Ascending aorta (tissue), 2 donors: ENCODE measurements around the gene VOPP1. TPM values are rescaled to one million over a fixed set of nuclear protein-coding genes. Genes with fewer than 3 reads are reported as not detected.
A peak's percentile ranks its signal among the peaks of the same experiment; 100 is the strongest.
"Not testable (repeated sequence)": the region's sequence is repeated elsewhere in the genome, so short reads cannot be mapped to it uniquely, and the experiment has no call there.

Experiments used
- DNase-seq, 2 donors: peaks; one replicate each; pipeline ENCODE4 v3.0.0-alpha.2; 2019; ENCODE audit warnings: low spot score in 2 of 2
- H3K27ac ChIP-seq, 2 donors: fragments of 200-600 bp; sonication (generic); one replicate each; pipeline ENCODE4 v1.5.1; 2016 to 2017; ENCODE audit warnings: mild to moderate bottlenecking in 1 of 2
- H3K27me3 ChIP-seq: fragments of 200-600 bp; sonication (generic); one replicate; pipeline ENCODE4 v1.5.1; 2017
- H3K36me3 ChIP-seq, 2 donors: fragments of 200-600 bp; sonication (generic); one replicate each; pipeline ENCODE4 v1.5.1; 2016
- H3K4me1 ChIP-seq, 2 donors: fragments of 200-600 bp; sonication (generic); one replicate each; pipeline ENCODE4 v1.5.1; 2016 to 2017; ENCODE audit warnings: mild to moderate bottlenecking in 1 of 2
- H3K4me3 ChIP-seq, 2 donors: fragments of 200-600 bp; sonication (generic); one replicate each; pipeline ENCODE4 v1.5.1; 2016 to 2017; ENCODE audit warnings: mild to moderate bottlenecking in 1 of 2
- H3K9me3 ChIP-seq, 2 donors: fragments of 200-600 bp; sonication (generic); one replicate each; pipeline ENCODE4 v1.5.1; 2016
- intact Hi-C: fragments of 100-400 bp; cut with DNase I; formaldehyde crosslinking; loops from one replicate; pipeline ENCODE4 v1.15.1; 2023
- total RNA-seq: library from RNA; depleted of rRNA; stranded (reverse); fragments of >200 nt; gene quantifications from one replicate; pipeline ENCODE4 v1.1.0, GENCODE V29; 2016
- TF ChIP-seq, protein P1 (sequence below), 3 experiments: fragments of 200-600 bp in 2 of 3; fragments of 450-650 bp in 1 of 3; sonication (generic) in 2 of 3; IDR thresholded peaks; one replicate each; pipeline ENCODE4 v1.5.1; 2016 to 2019; ENCODE audit warnings: antibody characterized with exemption in 3 of 3, mild to moderate bottlenecking in 1 of 3, moderate library complexity in 1 of 3

Gene VOPP1
- total RNA-seq, 1 donor from 2014 or later = 78.8 TPM

DNA sequence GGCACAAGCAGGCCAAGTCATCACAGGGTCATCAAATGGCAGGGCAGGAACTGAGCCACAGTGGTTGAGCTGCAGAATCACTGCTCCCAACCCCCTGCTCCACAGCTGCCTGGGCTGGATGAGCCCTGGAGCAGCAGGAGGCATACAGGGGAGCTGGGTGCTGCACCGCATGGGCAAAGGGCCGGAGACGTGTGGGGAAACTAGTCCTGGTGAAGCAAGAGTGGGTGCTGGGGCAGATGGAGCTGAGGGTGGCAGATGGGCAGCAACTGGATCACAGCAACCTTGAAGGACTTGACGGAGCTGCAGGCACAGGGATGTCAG lies 16.0 kb upstream of the VOPP1 start:
- no peak overlapping the region for H3K4me3 ChIP-seq
- H3K36me3 ChIP-seq = no peaks in the 10 kb centered on the region
- no peaks in the 10 kb centered on the region for H3K4me1 ChIP-seq
- TF ChIP-seq, protein P1, sequence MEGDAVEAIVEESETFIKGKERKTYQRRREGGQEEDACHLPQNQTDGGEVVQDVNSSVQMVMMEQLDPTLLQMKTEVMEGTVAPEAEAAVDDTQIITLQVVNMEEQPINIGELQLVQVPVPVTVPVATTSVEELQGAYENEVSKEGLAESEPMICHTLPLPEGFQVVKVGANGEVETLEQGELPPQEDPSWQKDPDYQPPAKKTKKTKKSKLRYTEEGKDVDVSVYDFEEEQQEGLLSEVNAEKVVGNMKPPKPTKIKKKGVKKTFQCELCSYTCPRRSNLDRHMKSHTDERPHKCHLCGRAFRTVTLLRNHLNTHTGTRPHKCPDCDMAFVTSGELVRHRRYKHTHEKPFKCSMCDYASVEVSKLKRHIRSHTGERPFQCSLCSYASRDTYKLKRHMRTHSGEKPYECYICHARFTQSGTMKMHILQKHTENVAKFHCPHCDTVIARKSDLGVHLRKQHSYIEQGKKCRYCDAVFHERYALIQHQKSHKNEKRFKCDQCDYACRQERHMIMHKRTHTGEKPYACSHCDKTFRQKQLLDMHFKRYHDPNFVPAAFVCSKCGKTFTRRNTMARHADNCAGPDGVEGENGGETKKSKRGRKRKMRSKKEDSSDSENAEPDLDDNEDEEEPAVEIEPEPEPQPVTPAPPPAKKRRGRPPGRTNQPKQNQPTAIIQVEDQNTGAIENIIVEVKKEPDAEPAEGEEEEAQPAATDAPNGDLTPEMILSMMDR (IDR thresholded peaks at IDR 0.05) = no peak
- DNase-seq = no peak
- no peaks in the 10 kb centered on the region for H3K9me3 ChIP-seq
- no peaks in the 10 kb centered on the region for H3K27me3 ChIP-seq
- intact Hi-C loops = no loop called here
- H3K27ac ChIP-seq = no peak overlapping the region

DNA sequence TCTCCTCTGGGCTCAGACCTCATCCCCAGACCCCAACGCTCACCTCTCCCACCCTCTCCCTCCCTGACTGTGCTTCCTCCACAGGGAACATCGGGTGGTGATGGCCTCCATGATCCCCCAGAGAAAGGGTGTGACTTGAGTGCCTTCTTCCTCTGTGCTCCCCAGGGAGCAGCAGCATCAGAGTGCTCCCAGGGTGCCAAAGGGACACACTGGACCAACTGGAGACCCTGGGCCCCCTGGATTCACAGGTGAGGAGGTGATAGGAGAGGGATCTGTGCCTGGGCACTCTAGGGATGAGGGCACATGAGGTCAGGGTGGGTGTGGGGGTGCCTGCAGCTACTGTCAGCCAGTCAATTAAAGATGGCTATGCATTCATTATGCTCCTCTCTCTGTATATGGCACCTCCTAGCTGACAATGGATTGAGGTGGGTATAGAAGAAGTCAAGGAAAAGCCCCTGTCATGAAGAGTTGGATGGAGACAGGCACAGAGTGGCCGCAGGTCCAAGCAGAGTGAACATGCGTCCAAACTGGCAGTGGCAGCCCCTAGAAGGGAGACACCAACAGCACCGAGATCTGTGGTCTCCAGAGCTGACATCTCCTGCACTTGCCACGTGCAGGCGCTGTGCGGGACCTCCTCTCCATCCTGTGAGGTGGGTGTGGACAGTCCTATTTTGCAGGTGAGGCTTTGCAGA lies 15.5 kb upstream of the VOPP1 start:
- Histone ChIP-seq H3K4me3 (no peak overlapping the region), H3K9me3 (no peaks in the 10 kb centered on the region), H3K27me3 (no peaks in the 10 kb centered on the region), H3K36me3 (no peaks in the 10 kb centered on the region), H3K27ac (no peak overlapping the region), H3K4me1 (no peaks in the 10 kb centered on the region)
- intact Hi-C loops = no loop called here
- no peak for DNase-seq
- TF ChIP-seq, protein P1 (IDR thresholded peaks at IDR 0.05) = no peak

DNA sequence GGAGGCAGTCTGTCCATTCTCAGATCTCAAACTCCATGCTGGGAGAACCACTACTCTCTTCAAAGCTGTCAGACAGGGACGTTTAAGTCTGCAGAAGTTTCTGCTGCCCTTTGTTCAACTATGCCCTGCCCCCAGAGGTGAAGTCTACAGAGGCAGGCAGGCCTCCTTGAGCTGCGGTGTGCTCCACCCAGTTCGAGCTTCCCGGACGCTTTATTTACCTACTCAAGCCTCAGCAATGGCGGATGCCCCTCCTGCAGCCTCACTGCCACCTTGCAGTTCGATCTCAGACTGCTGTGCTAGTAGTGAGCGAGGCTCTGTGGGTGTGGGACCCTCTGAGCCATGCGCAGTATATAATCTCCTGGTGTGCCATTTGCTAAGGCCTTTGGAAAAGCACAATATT lies 10.4 kb upstream of the VOPP1 start:
- H3K4me3 ChIP-seq, H3K9me3 ChIP-seq, H3K27ac ChIP-seq, intact Hi-C loops, H3K36me3 ChIP-seq, DNase-seq, H3K27me3 ChIP-seq, H3K4me1 ChIP-seq: not testable (repeated sequence)

DNA sequence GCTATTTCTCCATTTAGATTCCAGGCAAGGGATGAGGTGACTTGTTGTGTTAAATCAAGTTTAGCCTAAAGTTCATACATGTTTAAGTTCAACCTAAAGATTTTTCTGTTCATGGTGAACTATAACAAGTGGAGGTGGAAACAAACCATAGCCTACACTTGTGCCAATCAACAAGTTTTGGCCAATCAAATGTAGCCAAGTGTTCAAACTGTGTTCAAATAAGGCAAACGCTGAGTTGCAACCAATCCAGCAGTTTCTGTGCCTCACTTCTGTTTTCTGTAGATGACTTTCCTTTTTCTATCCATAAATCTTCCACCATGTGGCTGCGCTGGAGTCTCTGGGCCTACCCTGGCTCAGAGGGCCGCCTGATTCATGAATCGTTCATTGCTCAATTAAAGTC lies 4.5 kb upstream of the VOPP1 start:
- Histone ChIP-seq H3K27me3 (no peaks in the 10 kb centered on the region), H3K36me3 (no peaks in the 10 kb centered on the region), H3K4me3 (no peak overlapping the region), H3K4me1 (peaks cover 11 to 21% of the 10 kb centered on the region in 2 donors), H3K9me3 (no peaks in the 10 kb centered on the region), H3K27ac (no peak overlapping the region)
- DNase-seq = no peak
- intact Hi-C loops = loop anchor here (10.0 kb wide), 4 partner anchors 52 to 822 kb away; partner anchors contain the start of gene SEC61G
- TF ChIP-seq, protein P1 (IDR thresholded peaks at IDR 0.05) = no peak

DNA sequence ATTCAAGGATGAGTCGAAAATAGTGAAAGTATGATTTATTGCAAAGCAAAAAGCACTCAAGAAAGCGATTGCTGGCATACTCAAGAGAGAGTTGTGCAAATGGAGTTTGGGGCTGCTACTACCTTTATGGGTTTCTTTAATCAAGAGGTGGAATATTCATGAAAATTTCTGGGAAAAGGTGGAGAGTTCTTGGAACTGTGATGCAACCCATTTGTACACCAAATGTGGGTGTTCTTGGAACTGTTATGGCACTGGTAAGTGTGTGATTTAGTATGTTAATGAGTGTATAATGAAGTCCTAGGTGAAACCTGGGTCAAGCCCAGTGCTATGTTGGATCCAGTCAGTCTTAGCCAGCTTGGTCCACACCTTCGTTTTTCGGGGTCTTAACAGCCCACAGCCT lies 3.4 kb upstream of the VOPP1 start:
- TF ChIP-seq, protein P1 (IDR thresholded peaks at IDR 0.05) = no peak
- Histone ChIP-seq H3K9me3 (no peaks in the 10 kb centered on the region), H3K27me3 (no peaks in the 10 kb centered on the region), H3K4me3 (no peak overlapping the region), H3K36me3 (no peaks in the 10 kb centered on the region), H3K4me1 (peaks cover 11 to 21% of the 10 kb centered on the region in 2 donors), H3K27ac (no peak overlapping the region)
- no peak for DNase-seq
- intact Hi-C loops = loop anchor here (10.0 kb wide), 4 partner anchors 51 to 821 kb away; partner anchors contain the start of gene SEC61G

DNA sequence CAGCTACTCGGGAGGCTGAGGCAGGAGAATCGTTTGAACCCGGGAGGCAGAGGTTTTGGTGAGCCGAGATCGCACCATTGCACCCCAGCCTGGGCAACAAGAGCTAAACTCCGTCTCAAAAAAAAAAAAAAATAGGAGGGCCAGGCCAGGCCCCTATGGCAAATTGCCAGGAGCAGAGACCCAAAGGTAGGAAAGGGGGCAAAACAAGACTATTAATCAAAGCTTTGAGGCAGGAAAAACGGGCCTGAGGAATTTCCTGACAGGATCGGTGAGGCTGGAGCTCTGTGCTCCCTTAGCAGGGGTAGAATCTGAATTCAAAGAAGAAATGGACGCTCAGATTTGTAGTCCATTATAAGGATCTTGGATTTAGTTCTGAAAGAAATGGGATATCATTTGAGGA lies 2.8 kb upstream of the VOPP1 start:
- Histone ChIP-seq H3K9me3 (no peaks in the 10 kb centered on the region), H3K36me3 (no peaks in the 10 kb centered on the region), H3K27me3 (no peaks in the 10 kb centered on the region), H3K27ac (peak overlapping the region in 1 of 2 donors; percentile 93), H3K4me3 (no peak overlapping the region), H3K4me1 (peaks cover 11 to 27% of the 10 kb centered on the region in 2 donors)
- intact Hi-C loops = loop anchor here (10.0 kb wide), 4 partner anchors 50 to 820 kb away; partner anchors contain the start of gene SEC61G
- TF ChIP-seq, protein P1 (IDR thresholded peaks at IDR 0.05) = no peak
- DNase-seq = no peak
